ENCODE data around the gene BAG2.

BAG2 gene

GRCh38 chr6:57183336-57183735 is 11.2 kb downstream of the BAG2 start:
- peaks cover 5 to 37% (median 12%) of the 10 kb centered on the region in 4 donors for H3K4me1 ChIP-seq
- intact Hi-C loops (cut with DNase I; ENCODE audit: low total_unique reads) = no loop called here
- H3K9me3 ChIP-seq = no peaks in the 10 kb centered on the region

GRCh38 chr6:57190140-57190539 is 18.0 kb downstream of the BAG2 start:
- Histone ChIP-seq H3K36me3 (peaks cover 11 to 31% (median 29%) of the 10 kb centered on the region in 3 donors), H3K27me3 (no peaks in the 10 kb centered on the region), H3K4me3 (no peak overlapping the region), H3K4me1 (no peaks in the 10 kb centered on the region), H3K9me3 (no peaks in the 10 kb centered on the region), H3K27ac (no peak overlapping the region)
- no peak for DNase-seq
- TF ChIP-seq, protein P1, sequence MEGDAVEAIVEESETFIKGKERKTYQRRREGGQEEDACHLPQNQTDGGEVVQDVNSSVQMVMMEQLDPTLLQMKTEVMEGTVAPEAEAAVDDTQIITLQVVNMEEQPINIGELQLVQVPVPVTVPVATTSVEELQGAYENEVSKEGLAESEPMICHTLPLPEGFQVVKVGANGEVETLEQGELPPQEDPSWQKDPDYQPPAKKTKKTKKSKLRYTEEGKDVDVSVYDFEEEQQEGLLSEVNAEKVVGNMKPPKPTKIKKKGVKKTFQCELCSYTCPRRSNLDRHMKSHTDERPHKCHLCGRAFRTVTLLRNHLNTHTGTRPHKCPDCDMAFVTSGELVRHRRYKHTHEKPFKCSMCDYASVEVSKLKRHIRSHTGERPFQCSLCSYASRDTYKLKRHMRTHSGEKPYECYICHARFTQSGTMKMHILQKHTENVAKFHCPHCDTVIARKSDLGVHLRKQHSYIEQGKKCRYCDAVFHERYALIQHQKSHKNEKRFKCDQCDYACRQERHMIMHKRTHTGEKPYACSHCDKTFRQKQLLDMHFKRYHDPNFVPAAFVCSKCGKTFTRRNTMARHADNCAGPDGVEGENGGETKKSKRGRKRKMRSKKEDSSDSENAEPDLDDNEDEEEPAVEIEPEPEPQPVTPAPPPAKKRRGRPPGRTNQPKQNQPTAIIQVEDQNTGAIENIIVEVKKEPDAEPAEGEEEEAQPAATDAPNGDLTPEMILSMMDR (IDR thresholded peaks at IDR 0.05) = peak; percentile 44 to 54
- intact Hi-C loops (cut with DNase I; ENCODE audit: low total_unique reads) = loop anchor here (2.0 kb wide), 1 partner anchor 127 kb away; the partner anchor contains the start of gene PRIM2

More at GRCh38 chr6:57183336-57183735, 11.2 kb downstream of the BAG2 start:
- TF ChIP-seq, protein P1 (IDR thresholded peaks at IDR 0.05) = no peak
- no peak for DNase-seq
- Histone ChIP-seq H3K27ac (no peak overlapping the region), H3K4me3 (no peak overlapping the region), H3K36me3 (peaks cover 31 to 43% (median 36%) of the 10 kb centered on the region in 3 donors), H3K27me3 (no peaks in the 10 kb centered on the region)

DNA sequence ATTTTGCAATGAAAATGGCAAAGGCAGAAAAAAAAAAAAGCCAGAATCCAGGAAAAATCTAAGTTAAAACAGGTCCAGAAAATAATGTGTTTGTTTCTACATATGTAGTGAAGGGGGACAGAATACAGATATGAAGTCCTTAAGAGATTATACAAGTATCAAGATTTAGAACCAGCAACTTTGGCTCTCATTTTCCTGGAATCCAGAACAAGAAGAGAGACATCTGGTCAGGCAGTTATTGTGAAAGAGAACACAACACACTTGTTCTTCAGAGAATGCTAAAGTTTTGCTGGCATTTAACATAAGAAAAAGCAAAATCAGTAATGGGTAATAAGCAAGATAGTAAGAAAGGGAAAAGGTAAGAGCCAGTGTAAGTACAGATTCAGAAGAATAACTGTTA is 21.1 kb downstream of the BAG2 start:
- no peaks in the 10 kb centered on the region for H3K9me3 ChIP-seq
- no peak overlapping the region for H3K4me3 ChIP-seq
- H3K4me1 ChIP-seq = peaks cover 0 to 8% (median 0%) of the 10 kb centered on the region in 4 donors
- TF ChIP-seq, protein P1 (IDR thresholded peaks at IDR 0.05) = no peak
- H3K36me3 ChIP-seq = peaks cover 0 to 26% (median 19%) of the 10 kb centered on the region in 3 donors
- no peaks in the 10 kb centered on the region for H3K27me3 ChIP-seq
- H3K27ac ChIP-seq = peak overlapping the region in 1 of 2 donors; percentile 26
- intact Hi-C loops (cut with DNase I; ENCODE audit: low total_unique reads) = no loop called here
- no peak for DNase-seq

GRCh38 chr6:57195457-57195856 is 23.3 kb downstream of the BAG2 start:
- intact Hi-C loops (cut with DNase I; ENCODE audit: low total_unique reads) = no loop called here
- TF ChIP-seq, protein P1 (IDR thresholded peaks at IDR 0.05) = no peak
- H3K36me3 ChIP-seq = peaks cover 0 to 23% (median 19%) of the 10 kb centered on the region in 3 donors
- no peak overlapping the region for H3K4me3 ChIP-seq
- no peaks in the 10 kb centered on the region for H3K9me3 ChIP-seq
- peaks cover 0 to 28% (median 8%) of the 10 kb centered on the region in 4 donors for H3K4me1 ChIP-seq
- peak overlapping the region; percentile 13 to 39 for H3K27ac ChIP-seq
- no peaks in the 10 kb centered on the region for H3K27me3 ChIP-seq
- DNase-seq = no peak

GRCh38 chr6:57198926-57199636 is 27.0 kb downstream of the BAG2 start:
- no peaks in the 10 kb centered on the region for H3K27me3 ChIP-seq
- intact Hi-C loops (cut with DNase I; ENCODE audit: low total_unique reads) = no loop called here
- H3K36me3 ChIP-seq = no peaks in the 10 kb centered on the region
- H3K9me3 ChIP-seq = no peaks in the 10 kb centered on the region
- peaks cover 0 to 34% (median 8%) of the 10 kb centered on the region in 4 donors for H3K4me1 ChIP-seq
- H3K4me3 ChIP-seq = no peak overlapping the region
- H3K27ac ChIP-seq = peak overlapping the region; percentile 57 to 59
- DNase-seq = no peak
- TF ChIP-seq, protein P1 (IDR thresholded peaks at IDR 0.05) = no peak

Measured in tibial artery (tissue), 4 donors.